Right lobe of liver (tissue), 4 donors: ENCODE results near the gene EFNA4.

ENCODE experiments used
- CTCF ChIP-seq, 4 donors: fragments of 200-600 bp in 3 of 4; fragments of 450-650 bp in 1 of 4; IDR thresholded peaks; one replicate each; pipeline versions ENCODE4 v1.5.1 to v1.8.0; 2016 to 2022; ENCODE audit warnings: antibody characterized with exemption in 4 of 4, mild to moderate bottlenecking in 2 of 4
- POLR2A ChIP-seq: fragments of 450-650 bp; IDR thresholded peaks from one replicate; pipeline ENCODE4 v1.6.1; 2017; ENCODE audit warnings: antibody characterized with exemption, mild to moderate bottlenecking
- donor health status: DM: no; HTN: no; CAD: no.
- donor health status: DM: no; HTN: no; CAD: no.
- donor health status: DM: no; HTN: yes; CAD: no.

- TF ChIP-seq CTCF (IDR thresholded peaks at IDR 0.05) (no peak), POLR2A (no peak)
Measured at GRCh38 chr1:155073377-155074242, 10.1 kb downstream of the EFNA4 start.
